Measurements from ENCODE around the gene CNTNAP5. TPM values are rescaled to one million over a fixed set of nuclear protein-coding genes. Genes with fewer than 3 reads are reported as not detected.

CNTNAP5 gene
- total RNA-seq, 1 donor = not detected

- no peak overlapping the region for H3K4me3 ChIP-seq (ENCODE audit: low read length)
- H3K9me3 ChIP-seq (ENCODE audit: low read depth, low read length) = no peaks in the 10 kb centered on the region
- no peaks in the 10 kb centered on the region for H3K4me1 ChIP-seq (ENCODE audit: insufficient read depth, low read length)
- no peaks in the 10 kb centered on the region for H3K27me3 ChIP-seq (ENCODE audit: insufficient read depth, low read length)
Observed at GRCh38 chr2:124874676-124875075, 849.6 kb downstream of the CNTNAP5 start.

DNA sequence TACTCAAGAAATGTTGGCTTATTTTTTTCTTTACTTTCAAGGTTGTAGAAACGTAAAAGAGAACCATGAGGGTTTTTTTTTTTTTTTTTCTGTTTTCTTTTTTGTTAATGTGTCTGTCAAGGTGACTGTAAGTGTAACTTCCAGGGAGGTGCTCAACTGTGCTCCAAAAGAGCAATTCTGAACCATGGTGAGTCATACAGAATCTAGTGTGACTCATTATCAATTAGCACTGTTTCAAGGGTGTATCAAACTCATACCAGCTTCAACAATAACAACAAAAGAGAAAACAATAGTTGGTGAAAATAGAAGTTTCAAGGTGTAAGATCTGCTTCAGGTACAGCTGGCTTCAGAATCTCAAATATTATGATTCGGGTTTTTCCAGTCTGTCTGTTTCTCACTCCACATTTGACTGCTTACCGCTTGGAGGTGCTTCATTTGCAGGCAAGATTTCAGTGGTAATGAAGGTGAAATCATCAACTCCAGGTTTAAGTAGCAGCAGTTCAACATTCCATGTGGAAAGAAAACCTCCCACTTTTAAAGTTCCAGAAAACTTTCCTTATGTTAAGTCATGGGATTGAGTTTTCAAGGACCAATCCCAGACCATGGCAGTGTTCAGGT is 850.6 kb downstream of the CNTNAP5 start:
- no peak overlapping the region for H3K4me3 ChIP-seq (ENCODE audit: low read length)
- no peaks in the 10 kb centered on the region for H3K4me1 ChIP-seq (ENCODE audit: insufficient read depth, low read length)
- H3K9me3 ChIP-seq (ENCODE audit: low read depth, low read length) = no peaks in the 10 kb centered on the region
- H3K27me3 ChIP-seq (ENCODE audit: insufficient read depth, low read length) = no peaks in the 10 kb centered on the region

DNA sequence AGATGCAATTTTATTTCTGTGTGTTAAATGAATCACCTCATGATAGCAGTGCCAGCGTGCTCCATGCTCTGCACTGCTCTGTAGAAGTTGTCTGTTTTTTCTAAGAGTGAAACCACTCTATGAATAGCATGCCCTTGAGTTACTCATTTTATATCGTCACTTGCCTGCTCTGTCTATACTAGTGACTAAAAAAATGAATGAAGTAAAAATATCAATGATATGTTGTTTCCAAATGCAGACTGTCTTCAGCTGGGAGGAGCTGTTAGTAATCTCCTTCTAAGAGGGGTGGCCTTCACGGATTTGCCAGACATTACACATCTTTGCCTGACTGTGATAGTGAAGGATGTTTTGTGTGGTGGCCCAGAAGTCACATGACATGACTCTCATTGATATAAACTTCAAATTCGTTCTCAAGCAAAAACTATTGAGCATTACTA is 852.1 kb downstream of the CNTNAP5 start:
- H3K27me3 ChIP-seq (ENCODE audit: insufficient read depth, low read length) = no peaks in the 10 kb centered on the region

DNA sequence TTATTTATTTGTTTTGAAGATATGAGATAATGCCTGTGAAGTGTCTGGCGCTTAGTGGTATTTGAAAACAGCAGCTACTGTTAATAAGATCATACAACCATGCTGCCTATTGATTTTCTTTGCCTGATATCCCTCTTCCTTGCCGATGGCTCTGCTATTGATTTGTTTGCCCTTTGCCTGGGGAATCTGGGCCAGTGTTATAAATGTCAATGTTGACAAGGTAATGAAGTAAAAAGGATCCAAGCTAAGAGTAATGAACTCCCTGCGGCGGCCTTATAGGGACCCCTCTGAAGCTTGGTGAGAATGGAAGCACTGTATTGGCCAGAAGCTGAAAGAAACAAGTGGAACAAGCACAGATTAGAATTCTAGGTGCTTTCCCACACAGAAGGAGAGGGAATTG is 854.6 kb downstream of the CNTNAP5 start:
- Histone ChIP-seq H3K27me3 (ENCODE audit: insufficient read depth, low read length) (no peaks in the 10 kb centered on the region), H3K4me1 (ENCODE audit: insufficient read depth, low read length) (no peaks in the 10 kb centered on the region), H3K9me3 (ENCODE audit: low read depth, low read length) (peaks cover 7% of the 10 kb centered on the region), H3K4me3 (ENCODE audit: low read length) (no peak overlapping the region)

More for the DNA sequence above, 852.1 kb downstream of the CNTNAP5 start:
- H3K9me3 ChIP-seq (ENCODE audit: low read depth, low read length) = no peaks in the 10 kb centered on the region
- H3K4me3 ChIP-seq (ENCODE audit: low read length) = no peak overlapping the region
- H3K4me1 ChIP-seq (ENCODE audit: insufficient read depth, low read length) = no peaks in the 10 kb centered on the region

DNA sequence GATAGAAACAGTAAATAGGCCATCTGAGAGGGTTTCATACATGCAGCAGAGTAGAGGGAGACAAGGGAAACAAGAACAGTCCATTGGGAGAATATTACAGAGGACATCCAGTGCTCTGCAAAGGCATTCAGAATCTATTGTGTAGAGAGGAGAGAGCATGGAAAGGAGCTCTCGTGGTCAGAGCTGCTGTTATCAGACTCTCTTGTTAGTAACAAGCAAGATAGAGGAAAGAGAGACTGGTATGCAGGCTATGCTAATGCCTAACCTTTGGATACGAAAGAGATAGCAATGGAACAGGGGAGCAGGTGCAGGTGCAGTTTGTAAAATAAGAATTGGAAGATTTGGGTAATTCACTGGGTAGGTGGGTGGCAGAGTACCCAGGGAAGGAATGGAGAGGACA is 855.9 kb downstream of the CNTNAP5 start:
- H3K9me3 ChIP-seq (ENCODE audit: low read depth, low read length) = peaks cover 7% of the 10 kb centered on the region
- no peak overlapping the region for H3K4me3 ChIP-seq (ENCODE audit: low read length)
- no peaks in the 10 kb centered on the region for H3K4me1 ChIP-seq (ENCODE audit: insufficient read depth, low read length)
- H3K27me3 ChIP-seq (ENCODE audit: insufficient read depth, low read length) = no peaks in the 10 kb centered on the region

- no peaks in the 10 kb centered on the region for H3K27me3 ChIP-seq (ENCODE audit: insufficient read depth, low read length)
- H3K9me3 ChIP-seq (ENCODE audit: low read depth, low read length) = peaks cover 7% of the 10 kb centered on the region
- no peaks in the 10 kb centered on the region for H3K4me1 ChIP-seq (ENCODE audit: insufficient read depth, low read length)
- H3K4me3 ChIP-seq (ENCODE audit: low read length) = no peak overlapping the region
Observed at GRCh38 chr2:124882423-124882822, 857.3 kb downstream of the CNTNAP5 start.

DNA sequence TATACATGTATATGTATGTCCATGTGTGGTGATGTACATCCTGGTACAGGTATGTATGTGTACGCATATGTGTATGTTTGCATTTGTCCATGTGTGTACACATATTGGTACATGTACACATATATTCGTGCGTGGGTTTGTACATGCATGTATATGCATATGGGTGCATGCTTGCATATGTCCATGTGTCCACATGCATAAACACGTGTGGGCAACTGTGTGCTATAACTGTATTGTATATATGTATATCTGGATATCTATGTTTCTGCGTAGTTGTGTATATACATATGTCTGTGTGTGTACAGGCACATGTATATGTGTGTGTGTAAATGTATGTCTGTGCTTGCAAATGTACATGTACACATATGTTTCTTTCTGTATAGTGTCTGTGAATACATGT is 858.5 kb downstream of the CNTNAP5 start:
- H3K4me3 ChIP-seq (ENCODE audit: low read length) = no peak overlapping the region
- no peaks in the 10 kb centered on the region for H3K27me3 ChIP-seq (ENCODE audit: insufficient read depth, low read length)
- H3K4me1 ChIP-seq (ENCODE audit: insufficient read depth, low read length) = no peaks in the 10 kb centered on the region
- H3K9me3 ChIP-seq (ENCODE audit: low read depth, low read length) = peaks cover 7% of the 10 kb centered on the region

GRCh38 chr2:124884315-124884714 is 859.2 kb downstream of the CNTNAP5 start:
- Histone ChIP-seq H3K4me1 (ENCODE audit: insufficient read depth, low read length) (no peaks in the 10 kb centered on the region), H3K27me3 (ENCODE audit: insufficient read depth, low read length) (no peaks in the 10 kb centered on the region), H3K4me3 (ENCODE audit: low read length) (no peak overlapping the region), H3K9me3 (ENCODE audit: low read depth, low read length) (peaks cover 7% of the 10 kb centered on the region)

DNA sequence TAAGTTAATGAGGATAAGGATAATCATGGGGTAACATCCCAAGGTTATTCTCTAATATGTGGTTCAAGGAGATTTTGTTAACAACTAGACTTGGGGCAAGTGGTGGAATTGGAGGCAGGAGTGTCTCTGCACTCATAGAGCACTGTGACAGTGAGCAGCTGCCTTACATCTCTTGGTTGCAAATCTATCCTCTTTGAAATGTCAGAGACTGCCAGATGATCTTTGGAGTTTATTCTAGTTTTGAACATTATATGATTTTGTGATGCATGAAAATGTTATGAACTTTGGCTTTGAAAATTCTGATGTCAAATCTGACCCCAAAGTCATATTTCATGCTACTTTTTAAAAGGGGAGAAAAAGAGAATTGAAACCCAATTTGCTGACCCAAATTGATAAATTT is 861.1 kb downstream of the CNTNAP5 start:
- no peaks in the 10 kb centered on the region for H3K4me1 ChIP-seq (ENCODE audit: insufficient read depth, low read length)
- H3K9me3 ChIP-seq (ENCODE audit: low read depth, low read length) = peaks cover 7% of the 10 kb centered on the region
- H3K4me3 ChIP-seq (ENCODE audit: low read length) = no peak overlapping the region
- no peaks in the 10 kb centered on the region for H3K27me3 ChIP-seq (ENCODE audit: insufficient read depth, low read length)

DNA sequence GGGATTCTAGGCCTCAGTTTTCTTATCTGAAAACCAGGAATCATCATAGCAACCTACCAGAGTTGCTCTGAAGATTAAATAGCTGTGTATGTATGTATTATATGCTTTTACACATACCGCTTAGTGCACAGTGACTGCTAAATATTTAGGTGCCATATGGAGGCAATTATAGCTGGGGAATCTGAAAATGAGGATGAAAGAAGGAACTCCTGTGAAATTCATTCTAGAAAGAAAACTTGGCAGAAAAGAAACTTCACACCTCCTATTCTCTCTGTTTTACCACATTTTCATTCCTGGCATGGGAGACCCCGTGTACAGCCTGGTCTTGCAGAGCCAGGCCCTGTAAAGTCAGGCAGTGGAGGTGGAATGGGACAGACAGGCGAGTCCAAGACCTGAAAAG is 862.4 kb downstream of the CNTNAP5 start:
- no peaks in the 10 kb centered on the region for H3K27me3 ChIP-seq (ENCODE audit: insufficient read depth, low read length)
- H3K9me3 ChIP-seq (ENCODE audit: low read depth, low read length) = peaks cover 7% of the 10 kb centered on the region
- H3K4me3 ChIP-seq (ENCODE audit: low read length) = no peak overlapping the region
- no peaks in the 10 kb centered on the region for H3K4me1 ChIP-seq (ENCODE audit: insufficient read depth, low read length)

- peaks cover 7% of the 10 kb centered on the region for H3K9me3 ChIP-seq (ENCODE audit: low read depth, low read length)
- no peaks in the 10 kb centered on the region for H3K27me3 ChIP-seq (ENCODE audit: insufficient read depth, low read length)
- H3K4me1 ChIP-seq (ENCODE audit: insufficient read depth, low read length) = no peaks in the 10 kb centered on the region
- no peak overlapping the region for H3K4me3 ChIP-seq (ENCODE audit: low read length)
Observed at GRCh38 chr2:124888431-124888830, 863.3 kb downstream of the CNTNAP5 start.

GRCh38 chr2:124894199-124894598 is 869.1 kb downstream of the CNTNAP5 start:
- Histone ChIP-seq H3K27me3 (ENCODE audit: insufficient read depth, low read length) (no peaks in the 10 kb centered on the region), H3K4me1 (ENCODE audit: insufficient read depth, low read length) (no peaks in the 10 kb centered on the region), H3K9me3 (ENCODE audit: low read depth, low read length) (peaks cover 4% of the 10 kb centered on the region), H3K4me3 (ENCODE audit: low read length) (no peak overlapping the region)

DNA sequence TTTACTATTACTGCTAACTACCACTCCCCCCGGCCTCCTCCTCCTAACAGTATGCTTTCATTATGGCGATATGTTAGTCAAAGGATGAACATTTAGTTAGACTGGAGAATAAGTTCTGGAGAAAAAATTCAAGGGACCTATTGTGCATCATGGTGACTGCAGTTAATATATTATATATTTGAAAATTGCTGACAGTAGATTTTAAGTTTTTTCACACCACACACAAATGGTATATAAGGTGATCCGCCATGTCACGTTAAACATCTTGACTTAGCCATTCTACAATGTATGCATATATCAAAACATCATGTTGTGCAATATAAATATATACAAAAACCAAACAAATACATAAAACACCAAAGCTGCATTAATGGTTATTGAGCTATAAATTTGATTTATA is 873.7 kb downstream of the CNTNAP5 start:
- Histone ChIP-seq H3K9me3 (ENCODE audit: low read depth, low read length) (peaks cover 4% of the 10 kb centered on the region), H3K4me1 (ENCODE audit: insufficient read depth, low read length) (no peaks in the 10 kb centered on the region), H3K27me3 (ENCODE audit: insufficient read depth, low read length) (no peaks in the 10 kb centered on the region), H3K4me3 (ENCODE audit: low read length) (no peak overlapping the region)

- Histone ChIP-seq H3K27me3 (ENCODE audit: insufficient read depth, low read length) (no peaks in the 10 kb centered on the region), H3K9me3 (ENCODE audit: low read depth, low read length) (no peaks in the 10 kb centered on the region), H3K4me1 (ENCODE audit: insufficient read depth, low read length) (no peaks in the 10 kb centered on the region), H3K4me3 (ENCODE audit: low read length) (no peak overlapping the region)
Observed at GRCh38 chr2:124908411-124908810, 883.3 kb downstream of the CNTNAP5 start.

DNA sequence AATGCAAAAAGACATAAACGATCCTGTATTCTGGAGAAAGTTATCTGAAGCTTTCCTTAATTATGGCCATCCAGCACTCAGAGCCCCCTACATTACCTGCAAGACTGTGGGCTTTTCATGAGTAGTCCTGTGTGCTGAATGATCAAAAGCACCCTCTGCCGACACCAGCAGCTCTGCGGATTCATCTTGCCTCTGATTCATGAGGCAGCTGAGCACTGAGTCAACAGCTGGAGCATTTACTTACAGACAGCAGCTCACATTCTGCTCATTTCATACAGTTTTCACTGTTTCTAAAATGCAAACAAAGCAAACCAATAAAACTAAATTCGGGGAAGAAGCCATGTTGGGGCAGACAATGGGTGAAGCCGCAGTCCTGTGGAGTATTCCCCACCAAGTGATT is 886.5 kb downstream of the CNTNAP5 start:
- Histone ChIP-seq H3K4me1 (ENCODE audit: insufficient read depth, low read length) (no peaks in the 10 kb centered on the region), H3K4me3 (ENCODE audit: low read length) (no peak overlapping the region), H3K27me3 (ENCODE audit: insufficient read depth, low read length) (no peaks in the 10 kb centered on the region), H3K9me3 (ENCODE audit: low read depth, low read length) (no peaks in the 10 kb centered on the region)

DNA sequence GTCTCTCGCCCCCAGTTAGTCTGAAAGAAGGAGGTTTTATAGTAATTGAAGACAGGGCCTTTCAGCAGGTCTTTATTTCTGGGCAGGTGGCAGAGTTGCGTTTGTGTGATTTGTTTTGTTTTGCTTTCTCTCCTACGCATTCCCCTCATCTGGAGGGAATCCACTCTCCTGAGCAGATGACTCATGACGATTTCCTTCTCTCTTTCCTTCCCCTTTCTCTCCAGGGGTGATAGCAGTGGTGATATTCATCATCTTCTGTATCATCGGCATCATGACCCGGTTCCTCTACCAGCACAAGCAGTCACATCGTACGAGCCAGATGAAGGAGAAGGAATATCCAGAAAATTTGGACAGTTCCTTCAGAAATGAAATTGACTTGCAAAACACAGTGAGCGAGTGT is 888.8 kb downstream of the CNTNAP5 start:
- H3K9me3 ChIP-seq (ENCODE audit: low read depth, low read length) = no peaks in the 10 kb centered on the region

More for the DNA sequence above, 888.8 kb downstream of the CNTNAP5 start:
- Histone ChIP-seq H3K4me3 (ENCODE audit: low read length) (no peak overlapping the region), H3K27me3 (ENCODE audit: insufficient read depth, low read length) (no peaks in the 10 kb centered on the region), H3K4me1 (ENCODE audit: insufficient read depth, low read length) (no peaks in the 10 kb centered on the region)
